CD4-positive, alpha-beta T cell treated with Interferon gamma for 1 hour (primary cell): ENCODE data around the gene UGT2B17.
"Not testable (repeated sequence)": the region's sequence is repeated elsewhere in the genome, so short reads cannot be mapped to it uniquely, and the experiment has no call there.

ENCODE experiments used
- DNase-seq: peaks from one replicate; pipeline ENCODE4 v3.0.0-alpha.2; 2020

Gene UGT2B17

GRCh38 chr4:68576272-68577125 is at the start of gene UGT2B17:
Gene UGT2B17 (minus strand): TSS chr4:68576322. CDS start chr4:68568484, 7,838 bp downstream.
- DNase-seq: no peak

DNA sequence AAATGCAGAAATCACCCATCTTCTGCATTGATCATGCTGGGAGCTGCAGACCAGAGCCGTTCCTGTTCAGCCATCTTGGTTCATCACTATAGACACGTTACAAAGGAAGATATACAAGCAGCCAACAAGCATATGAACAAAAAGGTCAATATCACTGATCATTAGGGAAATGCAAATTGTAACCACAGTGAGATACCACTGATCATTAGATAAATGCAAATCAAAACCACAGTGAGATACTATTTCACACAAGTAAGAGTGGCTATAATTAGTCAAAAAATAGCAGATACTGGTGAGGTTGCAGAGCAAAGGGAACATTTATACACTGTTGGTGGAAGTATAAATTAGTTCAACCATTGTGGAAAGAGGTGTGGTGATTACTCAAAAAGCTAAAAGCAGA is 46.6 kb upstream of the UGT2B17 start:
- DNase-seq: not testable (repeated sequence)

DNA sequence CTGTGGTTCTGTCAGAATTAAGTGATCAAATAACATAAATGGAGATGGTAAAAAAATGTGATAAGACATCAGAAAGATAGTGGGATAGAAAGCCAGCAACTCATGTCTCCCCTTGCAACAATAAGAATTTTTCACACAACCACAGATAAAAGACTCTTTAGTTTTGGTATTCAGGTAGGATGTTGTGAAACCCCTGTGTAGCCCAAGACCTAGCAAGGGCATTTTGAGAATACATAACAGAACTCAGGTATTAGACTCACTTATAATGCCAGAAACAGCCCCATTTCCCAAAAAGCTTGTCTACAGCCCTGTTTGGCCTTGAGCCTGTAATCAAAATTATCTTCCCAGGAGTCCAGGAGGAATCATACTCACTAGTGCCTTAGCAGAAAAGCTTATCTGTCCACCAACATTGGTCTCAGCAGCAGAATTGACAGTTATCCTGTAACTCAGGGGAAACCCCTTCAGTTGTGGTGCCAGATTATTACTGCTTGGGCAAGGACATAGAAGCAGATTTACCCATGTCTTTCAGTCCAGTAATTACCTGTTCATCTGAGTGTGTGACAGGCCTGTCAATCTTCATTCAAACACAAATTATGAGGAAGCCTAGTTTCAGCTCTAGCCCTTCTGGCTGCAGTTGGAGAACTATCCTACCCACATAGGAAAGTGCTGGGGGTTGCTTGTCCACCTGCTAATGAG is 41.0 kb upstream of the UGT2B17 start:
- no peak for DNase-seq

DNA sequence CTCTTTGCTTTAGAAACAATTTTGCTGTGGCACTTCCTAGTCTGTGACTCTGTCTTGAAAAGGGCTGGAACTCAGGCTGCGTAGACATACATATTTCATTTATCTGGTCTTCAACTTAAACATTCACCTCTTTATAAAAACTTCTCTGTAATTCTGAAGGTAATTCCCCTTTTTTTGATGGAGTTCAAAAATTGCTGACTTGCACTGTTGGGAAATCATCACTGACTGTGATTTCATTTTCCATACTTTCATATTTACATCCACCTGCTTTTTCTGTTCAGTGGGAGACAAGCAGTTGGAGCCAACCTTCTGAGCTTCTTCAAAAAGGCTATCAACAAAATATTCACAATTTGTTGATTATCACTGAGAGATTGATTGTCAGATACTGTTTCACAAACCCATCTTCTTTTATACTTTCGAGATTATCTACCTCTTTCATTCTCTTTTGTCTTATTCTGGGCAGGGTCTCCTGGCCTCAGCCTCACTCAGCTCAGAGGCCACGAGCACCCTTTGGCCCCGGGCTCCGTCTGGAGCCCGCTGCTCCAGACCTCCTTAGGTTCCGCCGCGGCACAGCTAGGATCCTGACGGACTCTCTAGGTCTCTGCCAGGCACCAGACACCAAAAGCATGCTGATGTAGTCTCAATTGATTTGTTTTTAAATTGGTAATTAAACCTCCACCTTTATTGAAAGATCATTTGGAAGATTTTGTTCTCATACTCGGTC is 39.7 kb upstream of the UGT2B17 start:
- no peak for DNase-seq

DNA sequence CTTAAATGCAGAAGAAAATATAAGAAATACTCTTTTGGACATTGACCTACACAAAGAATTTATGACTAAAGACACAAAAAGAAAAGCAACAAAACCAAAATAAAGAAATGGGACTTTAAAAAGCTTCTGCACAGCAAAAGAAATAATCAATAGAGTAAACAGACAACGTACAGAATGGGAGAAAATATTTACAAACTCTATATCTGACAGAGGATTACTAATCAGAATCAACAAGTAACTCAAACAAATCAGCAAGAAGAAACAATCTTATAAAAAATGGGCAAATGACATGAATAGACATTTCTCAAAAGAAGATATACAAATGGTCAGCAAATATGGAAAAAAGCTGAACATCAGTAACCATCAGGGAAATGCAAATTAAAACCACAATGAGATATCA is 37.6 kb upstream of the UGT2B17 start:
- DNase-seq: no peak

DNA sequence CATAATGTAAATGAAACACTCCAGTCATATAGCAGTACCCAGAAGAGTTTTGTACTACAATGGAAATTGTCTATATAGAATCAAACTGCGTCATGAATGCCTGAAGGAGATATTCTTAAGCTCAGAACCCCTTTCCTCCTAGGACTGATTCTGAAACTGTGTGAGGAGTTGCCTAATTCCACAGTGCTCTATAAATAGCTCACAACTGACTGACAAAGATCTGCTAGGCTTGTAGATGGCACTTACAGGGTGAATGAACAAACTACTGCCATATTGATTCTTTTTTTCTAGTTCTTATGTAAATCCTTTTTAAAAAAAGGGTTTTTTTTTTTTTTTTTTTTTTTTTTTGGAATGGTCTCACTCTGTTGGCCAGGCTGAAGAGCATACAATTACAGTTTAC is 30.1 kb upstream of the UGT2B17 start:
- no peak for DNase-seq

DNA sequence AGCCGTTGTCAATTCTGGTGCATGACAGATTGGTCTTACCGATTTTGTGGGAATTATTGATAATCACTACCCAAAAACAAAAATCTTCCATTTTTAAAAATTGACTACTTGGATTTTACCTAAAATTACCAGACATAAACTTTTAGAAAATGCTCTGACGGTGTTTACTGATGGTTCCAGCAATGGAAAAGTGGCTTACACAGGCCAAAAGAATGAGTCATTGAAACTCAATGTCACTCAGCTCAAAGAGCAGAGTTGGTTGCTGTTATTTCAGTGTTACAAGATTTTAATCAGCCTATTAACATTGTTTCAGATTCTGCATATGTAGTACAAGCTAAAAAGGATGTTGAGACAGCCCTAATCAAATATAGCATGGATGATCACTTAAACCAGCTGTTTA is 23.0 kb upstream of the UGT2B17 start:
- DNase-seq: no peak

- DNase-seq: no peak
Observed at GRCh38 chr4:68597482-68597881, 21.4 kb upstream of the UGT2B17 start.

DNA sequence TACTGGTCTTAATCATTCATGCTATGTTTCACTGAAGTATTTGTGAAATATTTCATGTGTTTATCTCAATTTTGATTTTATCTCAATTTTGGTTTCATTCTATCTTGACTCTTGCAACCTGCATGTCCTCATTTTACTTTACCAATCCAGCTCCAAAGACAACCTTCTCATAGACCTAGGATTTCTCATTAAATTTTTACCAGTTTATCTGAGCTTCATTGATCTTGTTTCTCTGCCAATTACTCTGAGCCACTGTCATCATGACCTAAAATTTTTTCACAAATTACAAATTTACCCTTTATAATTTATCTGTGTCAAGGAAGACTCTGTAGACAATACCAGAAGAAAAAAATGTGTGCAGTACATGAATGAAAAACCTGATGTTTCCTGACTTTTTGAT is 18.6 kb upstream of the UGT2B17 start:
- no peak for DNase-seq

DNA sequence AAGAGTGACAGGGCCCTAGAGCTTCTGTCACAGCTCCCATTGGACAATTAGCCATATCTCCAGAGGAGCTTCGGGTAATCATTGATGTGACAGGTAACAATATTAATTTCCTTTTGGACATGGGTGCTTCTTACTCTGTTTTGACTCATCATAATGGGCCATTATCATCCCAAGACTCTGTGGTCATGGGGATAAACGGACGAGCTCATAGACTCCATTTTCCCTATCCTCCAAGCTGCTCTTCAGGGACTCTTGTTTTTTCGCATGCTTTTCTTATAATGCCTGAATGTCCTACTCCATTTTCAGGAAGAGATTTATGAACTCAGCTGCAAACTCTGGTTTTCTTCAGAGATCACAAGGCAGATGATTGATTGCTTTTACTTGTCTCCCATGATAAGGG is 17.0 kb upstream of the UGT2B17 start:
- DNase-seq: no peak

GRCh38 chr4:68592673-68593072 is 16.6 kb upstream of the UGT2B17 start:
- DNase-seq: no peak

GRCh38 chr4:68591204-68591603 is 15.1 kb upstream of the UGT2B17 start:
- no peak for DNase-seq

DNA sequence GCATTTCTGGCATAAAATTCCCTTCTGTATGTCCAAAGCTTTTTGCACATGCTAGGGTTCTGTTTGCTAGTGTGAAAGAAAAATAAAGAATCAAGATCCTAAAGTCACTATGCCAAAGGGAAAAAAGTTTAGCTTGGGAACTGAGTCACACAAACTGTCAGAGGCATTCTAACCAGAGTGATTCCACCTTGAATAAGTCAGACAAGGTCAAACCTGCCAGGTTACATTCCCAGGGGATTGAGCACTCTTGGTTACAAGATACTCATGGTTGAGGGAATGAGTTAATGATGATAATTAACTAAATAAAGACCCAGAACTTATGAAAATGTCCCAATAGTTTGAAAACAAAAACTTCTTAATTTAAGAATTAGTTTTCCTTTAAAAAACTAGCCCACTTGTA is 13.7 kb upstream of the UGT2B17 start:
- DNase-seq: no peak

- no peak for DNase-seq
Observed at GRCh38 chr4:68582339-68582717, 6.2 kb upstream of the UGT2B17 start.

DNA sequence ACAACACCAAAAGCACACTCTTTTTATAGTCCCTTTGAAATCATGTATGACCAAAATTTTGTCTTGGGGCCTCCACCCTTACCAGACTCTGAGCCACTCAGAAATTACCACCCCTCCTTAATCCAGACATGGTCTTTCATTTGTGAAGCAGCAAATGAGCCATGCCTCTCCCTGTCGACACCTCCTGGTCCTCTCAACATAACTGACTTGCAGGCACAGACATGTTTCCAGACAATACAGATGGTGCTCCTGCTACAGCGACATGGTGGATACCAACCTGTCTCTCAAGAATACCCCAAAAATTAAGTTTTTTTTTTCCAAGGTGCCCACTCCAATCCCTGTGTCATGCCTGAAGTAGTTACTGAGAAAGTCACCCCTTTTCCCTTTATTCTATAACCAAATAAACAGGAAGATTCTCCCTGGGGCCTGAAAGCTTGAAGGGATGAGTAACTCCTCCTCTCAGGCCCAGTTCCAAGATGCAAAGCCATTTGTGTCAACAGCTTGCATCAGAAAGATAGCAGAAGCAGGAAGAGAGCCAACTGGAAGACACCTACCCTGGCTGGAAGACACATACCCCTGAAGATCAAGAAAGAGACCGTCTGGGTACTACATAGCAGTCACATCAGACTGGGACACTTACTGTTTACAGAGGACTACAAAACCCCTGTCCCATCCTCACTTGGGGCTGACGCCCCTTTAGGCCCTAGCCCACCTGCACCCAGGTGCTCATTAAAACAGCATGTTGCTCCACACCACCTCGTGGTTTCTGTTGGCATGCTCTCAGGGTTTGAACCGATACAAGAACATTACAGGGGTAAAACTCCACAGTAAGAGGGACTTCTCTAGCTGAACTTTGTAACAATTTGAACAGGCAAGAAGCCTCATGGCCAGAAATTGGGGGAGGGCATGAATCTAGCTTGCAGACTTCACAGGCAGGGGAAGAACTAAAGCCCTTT is 5.5 kb upstream of the UGT2B17 start:
- no peak for DNase-seq

DNA sequence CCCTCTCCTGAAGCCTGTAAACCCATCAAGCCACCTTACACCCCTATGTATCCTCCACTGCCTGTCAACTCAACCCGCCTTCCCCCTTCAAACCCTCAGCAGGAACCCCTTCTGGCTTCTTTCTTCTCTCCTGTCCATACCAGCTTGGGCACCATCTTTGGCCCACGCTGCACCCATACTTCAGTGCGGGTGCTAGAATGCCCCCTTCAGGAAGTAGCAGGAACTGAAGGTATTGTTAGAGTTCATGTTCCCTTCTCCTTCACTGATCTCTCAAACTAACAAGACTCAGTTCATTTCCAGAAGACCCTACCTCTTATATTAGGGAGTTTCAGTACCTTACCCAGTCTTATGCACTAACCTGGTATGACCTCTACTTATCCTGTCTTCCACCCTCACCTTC is 1.5 kb upstream of the UGT2B17 start:
- DNase-seq: no peak

GRCh38 chr4:68575636-68576035 is 486 bp downstream of the UGT2B17 start:
- DNase-seq: not testable (repeated sequence)

DNA sequence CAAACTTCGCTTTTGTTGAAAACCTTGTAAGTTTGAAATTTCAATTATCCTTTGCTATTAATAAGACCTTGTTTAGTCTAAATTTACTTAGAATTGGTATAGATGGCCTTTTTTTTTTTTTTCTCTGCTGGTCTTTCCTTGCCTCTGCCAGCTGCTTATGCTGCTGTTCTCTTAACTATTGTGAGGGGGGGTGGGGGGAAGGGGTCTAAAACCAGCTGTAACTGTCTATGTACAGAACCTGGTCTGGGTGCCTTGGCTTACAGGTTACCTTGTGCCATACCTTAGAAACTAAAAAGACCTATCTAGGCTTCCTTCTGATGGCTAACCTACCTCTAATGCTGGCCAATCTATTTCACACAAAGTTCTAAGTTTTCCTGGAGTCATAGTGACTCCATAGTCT is 1.0 kb downstream of the UGT2B17 start:
- DNase-seq: no peak

DNA sequence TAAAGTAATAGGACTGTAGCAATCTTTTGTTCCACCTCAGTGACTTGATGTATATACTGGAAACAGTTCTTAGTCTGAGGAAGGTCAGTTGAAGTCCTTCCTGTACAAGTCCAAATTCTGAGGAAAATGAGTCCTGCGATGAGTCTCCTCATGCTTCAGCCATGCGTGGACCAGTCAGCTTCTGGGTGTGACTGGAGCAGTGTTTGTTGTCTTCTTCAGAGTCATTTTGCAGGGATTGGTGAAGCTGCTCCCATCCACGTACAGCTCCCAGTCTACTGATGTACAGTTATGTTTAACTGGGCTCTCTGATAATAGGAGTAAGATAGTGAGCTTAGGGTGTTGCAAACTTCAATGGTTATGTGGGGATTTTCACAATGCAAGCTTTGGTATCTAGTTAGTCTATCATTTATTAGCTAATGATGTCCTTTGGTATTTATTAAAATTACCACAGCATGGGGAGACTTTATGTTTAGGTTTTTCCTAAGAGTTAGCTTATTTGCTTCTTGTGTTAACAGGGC is 3.4 kb downstream of the UGT2B17 start:
- no peak for DNase-seq

DNA sequence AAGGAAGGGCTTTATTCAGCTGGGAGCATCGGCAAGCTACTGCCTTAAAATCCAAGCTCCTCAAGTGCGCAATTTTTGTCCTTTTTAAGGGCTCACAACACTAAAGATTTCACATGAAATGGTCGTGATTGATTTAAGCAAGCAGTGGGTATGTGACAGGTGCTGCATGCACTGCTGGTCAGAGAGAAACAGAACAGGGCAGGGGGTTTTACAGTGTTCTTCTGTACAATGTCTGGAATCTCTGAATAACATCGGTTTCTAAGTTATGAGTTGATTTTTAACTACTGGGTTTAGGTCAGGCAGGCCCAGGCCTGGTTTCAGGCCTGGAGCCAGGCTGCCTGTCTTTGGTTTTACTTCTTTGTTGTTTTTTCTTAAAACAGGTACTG is 6.0 kb downstream of the UGT2B17 start:
- no peak for DNase-seq

DNA sequence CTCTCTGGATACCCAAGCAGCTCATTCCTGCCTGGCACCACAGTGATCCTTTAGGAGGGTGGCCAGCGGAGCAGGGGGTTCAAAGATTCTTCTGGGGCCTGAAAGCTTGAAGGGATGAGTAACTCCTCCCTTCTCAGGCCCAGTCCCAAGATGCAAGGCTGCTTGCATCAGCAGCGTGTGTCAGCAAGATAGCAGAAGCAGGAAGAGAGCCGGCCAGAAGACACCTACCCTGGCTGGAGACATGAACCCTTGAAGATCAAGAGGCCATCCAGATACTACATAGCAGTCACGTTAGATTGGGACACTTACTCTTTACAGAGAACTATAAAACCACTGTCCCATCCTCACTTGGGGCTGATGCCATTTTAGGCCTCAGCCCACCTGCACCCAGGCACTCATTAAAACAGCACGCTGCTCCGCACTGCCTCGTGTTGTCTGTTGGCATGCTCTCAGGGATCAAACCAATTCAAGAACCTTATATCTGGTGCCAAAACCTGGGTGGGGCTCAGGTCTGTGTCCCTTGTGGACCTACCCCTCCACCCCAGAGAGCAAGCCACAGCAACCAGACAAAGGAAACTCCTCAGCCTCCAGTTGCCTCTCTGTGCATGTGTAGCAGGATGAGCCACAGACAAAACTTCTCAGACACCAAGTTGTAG is 6.5 kb downstream of the UGT2B17 start:
- DNase-seq: no peak

DNA sequence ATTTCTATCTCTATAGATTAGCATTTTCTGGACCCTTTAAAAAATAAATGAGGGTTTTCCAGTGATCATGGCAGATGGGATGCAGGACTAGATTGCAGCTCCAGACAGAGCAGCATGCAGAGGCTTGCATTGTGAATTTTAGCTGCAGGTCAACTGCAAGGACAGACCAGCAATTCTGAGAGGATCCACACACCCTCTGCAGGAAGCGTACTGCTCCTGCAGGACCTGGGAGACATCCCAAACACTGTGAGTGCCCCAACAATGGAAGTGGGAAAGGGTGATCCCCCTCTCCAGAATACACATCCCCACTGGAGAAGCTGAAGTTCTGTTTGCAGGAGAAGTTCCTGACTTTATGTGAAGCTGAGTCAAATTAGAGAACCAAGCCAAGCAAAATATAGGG is 7.1 kb downstream of the UGT2B17 start:
- DNase-seq: not testable (repeated sequence)
